SK-N-SH treated with all-trans-retinoic acid at 6 μM for 48 hours (cell line): Measurements from ENCODE around the gene SLC1A7.

Experiments
- ATAC-seq: fragments of 200-7000 bp; cut with Tn5 transposase; 3 replicates; pipeline ENCODE4 v1.9.1; 2020; ENCODE audit warnings: mild to moderate bottlenecking, moderate library complexity
- ARNTL ChIP-seq: fragments of 450-650 bp; formaldehyde crosslinking; IDR thresholded peaks from 2 replicates; pipeline ENCODE4 v1.5.0; 2020; ENCODE audit warnings: low read depth, mild to moderate bottlenecking, moderate library complexity, borderline replicate concordance
- BACH2 ChIP-seq: fragments of 250-450 bp; sonication (Bioruptor Pico); IDR thresholded peaks from 2 replicates; pipeline ENCODE4 v1.9.0; 2021; ENCODE audit warnings: mild to moderate bottlenecking, borderline replicate concordance
- CREB5 ChIP-seq: fragments of 250-450 bp; sonication (Bioruptor Pico); IDR thresholded peaks from 2 replicates; pipeline ENCODE4 v1.5.1; 2020; ENCODE audit warnings: low read depth, mild to moderate bottlenecking, moderate library complexity
- CSDC2 ChIP-seq: fragments of 250-450 bp; sonication (Bioruptor Pico); IDR thresholded peaks from 2 replicates; pipeline ENCODE4 v1.5.0; 2020; ENCODE audit warnings: mild to moderate bottlenecking, moderate library complexity
- ESRRG ChIP-seq: fragments of 250-450 bp; sonication (Bioruptor Pico); IDR thresholded peaks from 2 replicates; pipeline ENCODE4 v1.6.1; 2021; ENCODE audit warnings: mild to moderate bottlenecking
- GLIS3 ChIP-seq: fragments of 250-450 bp; sonication (Bioruptor Pico); IDR thresholded peaks from 2 replicates; pipeline ENCODE4 v1.5.0; 2020; ENCODE audit warnings: mild to moderate bottlenecking, moderate library complexity
- ISL1 ChIP-seq: fragments of 250-450 bp; sonication (Bioruptor Pico); IDR thresholded peaks from 2 replicates; pipeline ENCODE4 v2.1.2; 2022; ENCODE audit warnings: mild to moderate bottlenecking, moderate library complexity
- OSR1 ChIP-seq: fragments of 250-450 bp; sonication (Bioruptor Pico); IDR thresholded peaks from 2 replicates; pipeline ENCODE4 v1.8.0; 2022; ENCODE audit warnings: moderate library complexity, mild to moderate bottlenecking, inconsistent platforms
- PATZ1 ChIP-seq: fragments of 250-450 bp; sonication (Bioruptor Pico); IDR thresholded peaks from 2 replicates; pipeline ENCODE4 v1.8.0; 2020; ENCODE audit warnings: mild to moderate bottlenecking, moderate library complexity, borderline replicate concordance
- PPARA ChIP-seq: fragments of 250-450 bp; sonication (Bioruptor Pico); IDR thresholded peaks from 2 replicates; pipeline ENCODE4 v1.5.0; 2020; ENCODE audit warnings: mild to moderate bottlenecking, borderline replicate concordance
- RARB ChIP-seq: fragments of 250-450 bp; sonication (Bioruptor Pico); IDR thresholded peaks from 2 replicates; pipeline ENCODE4 v1.8.0; 2021; ENCODE audit warnings: mild to moderate bottlenecking, moderate library complexity
- SNAI2 ChIP-seq: fragments of 250-450 bp; sonication (Bioruptor Pico); IDR thresholded peaks from 2 replicates; pipeline ENCODE4 v1.5.0; 2020; ENCODE audit warnings: mild to moderate bottlenecking, moderate library complexity
- TCF4 ChIP-seq: fragments of 250-450 bp; sonication (Bioruptor Pico); IDR thresholded peaks from 2 replicates; pipeline ENCODE4 v1.8.0; 2021; ENCODE audit warnings: mild to moderate bottlenecking, moderate library complexity, borderline replicate concordance
- TOX ChIP-seq: fragments of 250-450 bp; sonication (Bioruptor Pico); IDR thresholded peaks from 2 replicates; pipeline ENCODE4 v1.8.0; 2021; ENCODE audit warnings: mild to moderate bottlenecking, moderate library complexity, borderline replicate concordance
- TSHZ2 ChIP-seq: fragments of 250-450 bp; sonication (Bioruptor Pico); IDR thresholded peaks from 2 replicates; pipeline ENCODE4 v1.5.0; 2020; ENCODE audit warnings: mild to moderate bottlenecking, moderate library complexity
- ZC3H10 ChIP-seq: fragments of 250-450 bp; sonication (Bioruptor Pico); IDR thresholded peaks from 2 replicates; pipeline ENCODE4 v1.5.1; 2021; ENCODE audit warnings: mild to moderate bottlenecking, moderate library complexity
- ZFP3 ChIP-seq: fragments of 250-450 bp; sonication (Bioruptor Pico); IDR thresholded peaks from 2 replicates; pipeline ENCODE4 v1.5.0; 2020; ENCODE audit warnings: mild to moderate bottlenecking, moderate library complexity
- ZFP30 ChIP-seq: fragments of 450-650 bp; formaldehyde crosslinking; IDR thresholded peaks from 2 replicates; pipeline ENCODE4 v1.5.0; 2022; ENCODE audit warnings: mild to moderate bottlenecking, moderate library complexity
- ZNF565 ChIP-seq: fragments of 450-650 bp; formaldehyde crosslinking; conservative IDR thresholded peaks from 2 replicates; pipeline ENCODE4 v1.5.0; 2020; ENCODE audit warnings: low read depth, mild to moderate bottlenecking, moderate library complexity
- ZNF8 ChIP-seq: fragments of 450-650 bp; formaldehyde crosslinking; IDR thresholded peaks from 2 replicates; pipeline ENCODE4 v1.5.0; 2020; ENCODE audit warnings: mild to moderate bottlenecking, moderate library complexity
- TF ChIP-seq, protein P1 (sequence below): fragments of 250-450 bp; sonication (Bioruptor Pico); IDR thresholded peaks from 2 replicates; pipeline ENCODE4 v1.5.1; 2021; ENCODE audit warnings: mild to moderate bottlenecking, moderate library complexity
- TF ChIP-seq, protein P2 (sequence below): fragments of 250-450 bp; sonication (Bioruptor Pico); IDR thresholded peaks from 2 replicates; pipeline ENCODE4 v1.8.0; 2021; ENCODE audit warnings: low read depth, mild to moderate bottlenecking, moderate library complexity, borderline replicate concordance

Gene SLC1A7

DNA sequence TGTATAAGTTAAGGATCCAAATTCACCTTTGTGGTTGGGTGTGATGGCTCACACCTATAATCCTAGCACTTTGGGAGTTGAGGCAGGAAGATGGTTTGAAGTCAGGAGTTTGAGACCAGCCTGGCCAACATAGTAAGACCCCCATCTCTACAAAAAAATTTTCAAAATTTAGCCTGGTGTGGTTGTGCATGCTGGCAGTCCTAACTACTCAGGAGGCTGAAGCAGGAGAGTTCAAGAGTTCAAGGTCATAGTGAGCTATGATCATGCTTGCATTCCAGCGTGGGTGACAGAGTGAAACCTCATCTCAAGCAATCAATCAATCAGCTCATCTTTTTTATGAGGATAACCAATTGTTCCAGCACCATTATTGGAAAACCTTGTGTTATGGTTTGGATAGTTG is 16.5 kb upstream of the SLC1A7 start:
- no peak for ATAC-seq
- TF ChIP-seq CSDC2 (CRISPR knock-in tag) (no peak), ZFP3 (CRISPR knock-in tag) (no peak)

- ATAC-seq = no peak
These were observed 14.3 kb upstream of the SLC1A7 start for GRCh38 chr1:53156783-53157182.

GRCh38 chr1:53155945-53156344 is 13.5 kb upstream of the SLC1A7 start:
- TF ChIP-seq ARNTL (CRISPR knock-in tag) = no peak
- no peak for TF ChIP-seq TCF4 (CRISPR knock-in tag)
- no peak for ATAC-seq

More at GRCh38 chr1:53156783-53157182, 14.3 kb upstream of the SLC1A7 start:
- TF ChIP-seq GLIS3 (no peak), ZNF8 (CRISPR knock-in tag) (no peak), SNAI2 (CRISPR knock-in tag) (no peak), ZFP30 (no peak), ZC3H10 (CRISPR knock-in tag) (no peak), TCF4 (CRISPR knock-in tag) (no peak), OSR1 (CRISPR knock-in tag) (no peak), ARNTL (CRISPR knock-in tag) (no peak), PPARA (no peak), RARB (CRISPR knock-in tag) (no peak), TSHZ2 (no peak), TOX (CRISPR knock-in tag) (no peak), CSDC2 (CRISPR knock-in tag) (no peak), CREB5 (CRISPR knock-in tag) (no peak), ZNF565 (CRISPR knock-in tag) (no peak), PATZ1 (CRISPR knock-in tag) (no peak)
- TF ChIP-seq, protein P1, sequence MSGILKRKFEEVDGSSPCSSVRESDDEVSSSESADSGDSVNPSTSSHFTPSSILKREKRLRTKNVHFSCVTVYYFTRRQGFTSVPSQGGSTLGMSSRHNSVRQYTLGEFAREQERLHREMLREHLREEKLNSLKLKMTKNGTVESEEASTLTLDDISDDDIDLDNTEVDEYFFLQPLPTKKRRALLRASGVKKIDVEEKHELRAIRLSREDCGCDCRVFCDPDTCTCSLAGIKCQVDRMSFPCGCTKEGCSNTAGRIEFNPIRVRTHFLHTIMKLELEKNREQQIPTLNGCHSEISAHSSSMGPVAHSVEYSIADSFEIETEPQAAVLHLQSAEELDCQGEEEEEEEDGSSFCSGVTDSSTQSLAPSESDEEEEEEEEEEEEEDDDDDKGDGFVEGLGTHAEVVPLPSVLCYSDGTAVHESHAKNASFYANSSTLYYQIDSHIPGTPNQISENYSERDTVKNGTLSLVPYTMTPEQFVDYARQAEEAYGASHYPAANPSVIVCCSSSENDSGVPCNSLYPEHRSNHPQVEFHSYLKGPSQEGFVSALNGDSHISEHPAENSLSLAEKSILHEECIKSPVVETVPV (CRISPR knock-in tag) = no peak
- TF ChIP-seq, protein P2, sequence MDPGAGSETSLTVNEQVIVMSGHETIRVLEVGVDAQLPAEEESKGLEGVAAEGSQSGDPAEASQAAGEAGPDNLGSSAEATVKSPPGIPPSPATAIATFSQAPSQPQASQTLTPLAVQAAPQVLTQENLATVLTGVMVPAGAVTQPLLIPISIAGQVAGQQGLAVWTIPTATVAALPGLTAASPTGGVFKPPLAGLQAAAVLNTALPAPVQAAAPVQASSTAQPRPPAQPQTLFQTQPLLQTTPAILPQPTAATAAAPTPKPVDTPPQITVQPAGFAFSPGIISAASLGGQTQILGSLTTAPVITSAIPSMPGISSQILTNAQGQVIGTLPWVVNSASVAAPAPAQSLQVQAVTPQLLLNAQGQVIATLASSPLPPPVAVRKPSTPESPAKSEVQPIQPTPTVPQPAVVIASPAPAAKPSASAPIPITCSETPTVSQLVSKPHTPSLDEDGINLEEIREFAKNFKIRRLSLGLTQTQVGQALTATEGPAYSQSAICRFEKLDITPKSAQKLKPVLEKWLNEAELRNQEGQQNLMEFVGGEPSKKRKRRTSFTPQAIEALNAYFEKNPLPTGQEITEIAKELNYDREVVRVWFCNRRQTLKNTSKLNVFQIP = no peak

GRCh38 chr1:53155534-53155933 is 13.1 kb upstream of the SLC1A7 start:
- TF ChIP-seq ISL1 (no peak), PATZ1 (CRISPR knock-in tag) (no peak), SNAI2 (CRISPR knock-in tag) (no peak), ARNTL (CRISPR knock-in tag) (no peak), ZFP30 (no peak), ESRRG (CRISPR knock-in tag) (no peak), BACH2 (no peak)
- TF ChIP-seq, protein P1 (CRISPR knock-in tag) = no peak
- no peak for ATAC-seq
